ENCODE data around the gene RSPH6A.

DNA sequence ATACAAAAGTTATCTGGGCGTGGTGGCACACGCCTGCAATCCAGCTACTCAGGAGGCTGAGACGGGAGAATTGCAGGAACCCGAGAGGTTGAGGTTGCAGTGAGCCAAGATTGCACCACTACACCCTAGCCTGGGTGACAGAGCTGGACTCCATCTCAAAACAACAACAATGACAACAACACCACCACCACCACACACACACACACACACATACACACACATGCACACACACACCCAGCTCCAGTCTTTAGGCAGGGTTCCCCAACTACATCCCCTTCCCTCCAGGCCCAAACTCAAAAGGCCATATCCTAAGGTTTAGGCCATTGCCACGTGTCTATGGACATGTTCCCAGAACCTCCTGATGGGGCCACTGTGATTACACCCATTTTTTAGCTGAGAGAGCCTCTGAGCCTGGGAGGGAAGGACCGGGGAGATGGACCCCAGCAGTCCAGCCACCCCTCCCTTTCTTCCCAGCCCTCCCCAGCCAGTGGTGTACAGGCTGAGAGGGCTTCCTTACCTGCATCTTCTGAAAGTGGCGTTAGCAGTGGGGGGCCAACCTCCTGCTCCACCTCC is 13.4 kb downstream of the RSPH6A start:
- TF ChIP-seq CTCF (IDR thresholded peaks at IDR 0.05) = no peak
- TF ChIP-seq POLR2A (IDR thresholded peaks at IDR 0.05) = no peak

Data from lower leg skin (tissue), 3 donors.